NOMO-1 treated with dmso at 0.1 percent for 144 hours (cell line): ENCODE measurements around the gene EYA3.
"Not testable (repeated sequence)": the region's sequence is repeated elsewhere in the genome, so short reads cannot be mapped to it uniquely, and the experiment has no call there.

Experiments
- DNase-seq: peaks from one replicate; lab custom pipeline; 2025; ENCODE audit not compliant: unreplicated experiment; lab: John Stamatoyannopoulos, UW

EYA3 gene

DNA sequence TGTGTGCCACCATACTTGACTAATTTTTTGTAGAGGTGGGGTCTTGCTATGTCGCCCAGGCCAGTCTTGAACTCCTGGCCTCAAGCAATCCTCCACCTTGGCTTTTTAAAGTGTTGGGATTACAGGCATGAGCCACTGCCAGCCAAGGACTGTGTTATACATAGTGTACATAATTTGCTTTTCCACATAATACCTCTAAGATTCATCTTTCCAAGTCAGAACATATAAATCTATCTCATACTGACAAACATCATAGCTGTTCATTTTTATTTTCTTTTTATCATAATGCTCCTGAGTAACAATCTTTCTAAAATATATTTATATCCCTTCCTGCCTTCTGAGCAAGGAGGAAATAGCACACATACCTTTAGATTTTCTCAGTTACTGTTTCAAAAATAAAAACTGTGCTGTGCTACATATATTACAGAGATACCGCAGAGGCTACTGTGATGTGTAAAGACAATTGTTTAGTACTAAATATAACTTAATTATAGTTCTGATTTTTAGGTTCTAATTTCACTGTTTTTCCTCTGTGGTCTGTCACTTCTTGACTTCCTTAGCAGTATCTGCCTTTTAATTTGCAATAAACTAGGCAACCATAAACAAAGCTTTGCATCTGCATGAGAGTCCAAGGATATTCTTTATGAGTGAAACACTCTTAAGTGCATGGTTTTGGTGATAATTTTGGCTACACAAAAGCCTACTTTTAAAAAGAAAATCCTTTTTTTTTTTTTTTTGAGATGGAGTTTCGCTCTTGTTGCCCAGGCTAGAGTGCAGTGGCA, 59.3 kb downstream of the EYA3 start:
- DNase-seq, result no peak

DNA sequence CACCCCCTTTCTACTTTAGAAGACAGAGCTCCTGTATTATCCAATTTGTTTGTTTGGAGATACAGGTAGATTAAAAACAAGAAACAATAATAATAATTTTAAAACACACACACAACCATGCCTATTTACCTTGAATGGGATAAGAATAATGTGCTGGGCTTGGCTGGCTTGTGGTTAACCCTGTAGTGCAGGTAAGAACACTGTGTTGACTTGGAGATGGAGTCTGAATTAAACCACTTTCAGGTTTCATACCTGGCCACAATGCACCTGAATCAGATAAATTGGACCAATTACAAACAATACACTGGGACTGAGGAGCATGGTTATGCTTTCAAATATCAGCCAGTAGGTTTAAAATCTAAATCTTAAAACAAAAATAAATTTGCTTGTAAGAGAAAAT, 60.8 kb downstream of the EYA3 start:
- DNase-seq, result no peak

DNA sequence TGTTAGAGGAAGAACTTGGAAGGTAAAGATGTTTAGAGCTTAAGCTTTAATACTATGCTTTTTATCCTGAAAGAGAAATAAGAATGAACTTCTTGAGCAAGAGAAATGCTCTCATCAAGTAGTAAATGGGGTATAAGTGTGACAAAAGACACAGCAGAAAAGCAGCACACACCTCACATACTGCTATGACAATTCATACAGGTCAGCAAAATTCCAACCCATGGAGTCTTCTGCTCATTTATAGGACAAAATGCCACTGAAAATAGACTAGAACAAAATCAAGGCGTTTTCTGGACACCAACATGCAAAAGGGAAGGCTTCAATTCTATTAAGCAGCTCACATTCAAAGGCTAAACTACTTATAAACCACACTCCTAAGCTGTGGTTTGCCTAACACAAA, 61.2 kb downstream of the EYA3 start:
- DNase-seq, result no peak

- DNase-seq, result no peak
These were observed 62.1 kb downstream of the EYA3 start for GRCh38 chr1:28026329-28026728.

DNA sequence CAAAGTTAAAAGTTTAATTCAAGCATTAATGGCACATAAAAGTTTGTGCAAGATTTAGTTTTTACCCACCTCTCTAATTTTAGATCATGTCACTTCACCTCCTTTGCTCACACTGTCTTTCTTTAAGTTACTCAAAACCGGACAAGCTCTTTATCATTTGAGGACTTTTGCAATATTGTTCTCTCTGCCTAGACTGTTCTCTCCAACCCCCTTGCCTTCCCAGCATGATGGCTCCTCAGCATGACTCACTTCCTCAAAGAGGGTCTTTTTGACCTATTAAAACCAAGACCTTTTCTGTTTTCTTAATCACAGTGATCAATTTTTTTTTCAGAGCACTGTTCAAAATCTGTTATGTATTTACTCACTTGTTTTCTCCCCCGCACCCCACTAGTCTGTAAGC, 67.3 kb downstream of the EYA3 start:
- peak; percentile 1 for DNase-seq

DNA sequence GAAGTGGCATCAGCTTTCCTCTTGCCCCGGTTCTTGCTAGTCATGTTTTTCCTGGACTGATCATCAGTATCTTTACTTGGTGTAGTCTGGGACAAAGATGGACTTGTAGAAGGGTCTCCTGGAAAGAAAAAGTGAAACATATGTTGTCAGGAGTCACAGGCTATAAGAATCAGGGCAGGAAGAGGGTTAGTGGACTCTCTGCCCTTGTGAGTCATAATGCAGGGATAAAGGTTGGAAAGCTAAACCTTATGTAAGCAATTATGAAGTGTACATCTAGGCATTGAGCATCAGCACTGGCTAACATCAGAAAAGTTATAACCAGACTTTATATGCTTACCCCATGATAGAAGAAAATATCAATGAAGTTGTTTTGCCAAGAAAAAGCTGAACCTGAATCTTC, 77.4 kb downstream of the EYA3 start:
- DNase-seq, result no peak

DNA sequence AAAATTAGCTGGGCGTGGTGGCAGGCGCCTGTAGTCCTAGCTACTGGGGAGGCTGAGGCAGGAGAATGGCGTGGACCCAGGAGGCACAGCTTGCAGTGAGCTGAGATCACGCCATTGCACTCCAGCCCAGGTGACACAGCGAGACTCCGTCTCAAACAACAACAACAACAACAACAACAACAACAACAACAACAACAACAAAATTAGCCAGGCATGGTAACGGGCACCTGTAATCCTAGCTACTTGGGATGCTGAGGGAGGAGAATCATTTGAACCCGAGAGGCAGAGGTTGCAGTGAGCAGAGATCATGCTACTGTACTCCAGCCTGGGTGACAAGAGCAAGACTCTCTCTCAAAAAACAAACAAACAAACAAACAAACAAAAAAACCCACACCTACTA, 85.3 kb downstream of the EYA3 start:
- DNase-seq, result not testable (repeated sequence)

GRCh38 chr1:28002600-28002999, 85.8 kb downstream of the EYA3 start:
- DNase-seq, result no peak

GRCh38 chr1:27999055-27999454, 89.4 kb downstream of the EYA3 start:
- no peak for DNase-seq

DNA sequence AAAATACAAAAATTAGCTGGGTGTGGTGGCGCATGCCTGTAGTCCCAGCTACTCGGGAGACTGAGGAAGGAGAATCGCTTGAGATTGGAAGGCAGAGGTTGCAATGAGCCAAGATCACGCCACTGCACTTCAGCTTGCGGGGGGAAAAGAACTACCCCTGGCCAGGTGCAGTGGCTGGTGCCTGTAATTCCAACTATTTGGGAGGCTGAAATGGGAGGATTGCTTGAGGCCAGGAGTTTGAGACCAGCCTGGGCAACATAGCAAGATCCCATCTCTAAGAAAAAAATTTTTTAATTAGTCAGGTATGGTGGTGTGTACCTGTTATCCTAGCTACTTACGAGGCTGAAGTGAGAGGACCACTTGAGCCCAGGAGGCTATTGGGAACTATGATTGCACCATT, 93.9 kb downstream of the EYA3 start:
- DNase-seq, result not testable (repeated sequence)

GRCh38 chr1:27994060-27994459, 94.3 kb downstream of the EYA3 start:
- no peak for DNase-seq

DNA sequence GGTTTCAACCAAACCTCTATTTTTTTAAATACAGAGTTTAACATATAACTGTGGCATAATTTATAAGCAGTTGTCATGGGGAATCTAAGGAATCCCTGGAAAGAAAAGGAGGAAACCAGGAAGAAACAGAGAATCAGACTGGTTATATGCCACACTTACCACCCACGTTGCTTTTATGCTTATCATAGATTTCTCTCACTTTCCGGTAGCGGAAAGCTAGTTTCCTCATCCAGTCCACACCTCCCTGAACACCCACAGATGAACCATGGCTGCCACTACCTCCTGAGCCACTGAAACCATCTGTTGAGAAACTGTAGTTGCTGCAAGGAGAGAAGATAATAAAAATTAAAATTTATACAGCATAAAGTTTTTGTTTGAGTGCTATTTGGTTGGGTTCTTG, 95.2 kb downstream of the EYA3 start:
- DNase-seq, result no peak

GRCh38 chr1:27992276-27992675, 96.1 kb downstream of the EYA3 start:
- DNase-seq, result no peak

- DNase-seq, result no peak
These were observed 97.4 kb downstream of the EYA3 start for GRCh38 chr1:27990920-27991537.

- DNase-seq, result no peak
These were observed 107.3 kb downstream of the EYA3 start for GRCh38 chr1:27981145-27981544.

DNA sequence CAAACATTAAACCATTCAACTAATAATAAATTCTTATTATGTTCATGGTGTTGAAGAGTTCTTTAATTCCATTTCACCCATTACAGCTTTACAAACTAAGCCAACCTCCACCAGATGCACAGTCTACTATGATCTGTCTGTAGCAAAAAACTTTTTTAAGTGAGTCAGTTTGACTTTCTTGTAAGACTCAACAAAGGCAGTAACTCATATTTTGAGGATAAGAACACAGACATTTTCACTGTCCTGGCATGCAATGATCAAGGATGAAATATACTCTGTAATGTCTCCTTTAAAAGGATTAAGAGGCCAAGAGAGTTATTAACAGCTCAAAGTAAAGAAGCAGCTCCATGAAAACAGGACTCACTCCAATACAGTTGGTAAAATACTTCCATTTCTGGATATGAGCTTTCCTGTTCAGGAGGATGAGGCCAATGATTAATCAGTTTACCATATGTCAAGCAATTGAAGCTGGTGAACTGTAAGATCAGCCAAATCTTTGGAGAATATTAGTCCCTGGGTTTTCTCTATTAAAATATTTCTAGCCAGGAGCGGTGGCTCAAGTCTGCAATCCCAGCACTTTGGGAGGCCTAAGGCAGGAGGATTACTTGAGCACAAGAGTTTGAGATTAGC, 108.1 kb downstream of the EYA3 start:
- no peak for DNase-seq

DNA sequence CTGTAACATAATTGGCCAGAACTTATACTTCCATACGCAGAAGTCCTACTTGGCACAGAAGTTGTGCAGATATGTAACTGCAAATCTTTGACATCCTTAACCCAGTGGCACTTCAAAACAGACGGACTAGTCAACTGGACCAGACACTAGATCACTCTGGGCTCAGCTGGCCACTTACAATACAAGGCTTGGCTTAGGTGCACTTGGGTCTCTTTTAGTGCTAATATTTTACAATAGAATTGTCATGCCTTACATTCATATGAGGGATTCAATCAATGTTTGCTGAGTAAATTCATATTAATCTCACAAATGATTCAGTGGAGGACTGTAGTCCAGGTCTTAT, 108.6 kb downstream of the EYA3 start:
- DNase-seq, result no peak

GRCh38 chr1:27979151-27979858, 109.1 kb downstream of the EYA3 start:
- DNase-seq, result peak; percentile 29

DNA sequence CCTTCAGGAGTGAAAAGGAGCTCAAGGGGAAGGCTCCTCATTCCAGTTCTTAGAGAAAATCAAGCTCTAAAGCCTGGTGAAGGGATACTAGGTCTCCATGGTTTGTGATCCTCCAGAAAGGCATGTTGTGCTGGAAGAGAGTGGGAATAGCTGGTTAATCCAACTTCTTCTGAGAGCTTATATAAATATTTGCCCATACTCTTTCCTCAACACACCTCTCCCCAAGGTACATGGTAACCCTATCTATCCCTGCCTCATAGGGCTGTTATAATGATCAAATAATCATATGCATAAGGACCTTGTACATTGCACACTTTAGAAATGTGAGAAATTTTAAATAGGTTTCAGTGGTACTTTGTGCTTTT, 114.0 kb downstream of the EYA3 start:
- no peak for DNase-seq

GRCh38 chr1:27973771-27974416, 114.5 kb downstream of the EYA3 start:
- DNase-seq, result no peak

GRCh38 chr1:27972141-27972540, 116.3 kb downstream of the EYA3 start:
- no peak for DNase-seq
